Activated naive CD8-positive, alpha-beta T cell treated with anti-CD3 and anti-CD28 coated beads for 36 hours (primary cell): ENCODE results near the gene KLHL40. TPM values are rescaled to one million over a fixed set of nuclear protein-coding genes. Genes with fewer than 3 reads are reported as not detected.

ENCODE experiments used
- DNase-seq: peaks from one replicate; pipeline ENCODE4 v3.0.0; 2021
- H3K27ac Mint-ChIP-seq: one replicate; pipeline ENCODE4 v1.8.0; 2022; ENCODE audit warnings: mild to moderate bottlenecking, moderate library complexity, mixed read lengths
- H3K27me3 Mint-ChIP-seq: one replicate; pipeline ENCODE4 v1.8.0; 2022; ENCODE audit warnings: mild to moderate bottlenecking, mixed read lengths
- H3K36me3 Mint-ChIP-seq: one replicate; pipeline ENCODE4 v1.8.0; 2021; ENCODE audit warnings: mild to moderate bottlenecking, mixed read lengths
- H3K4me1 Mint-ChIP-seq: one replicate; pipeline ENCODE4 v1.8.0; 2021; ENCODE audit warnings: mixed read lengths
- H3K4me3 Mint-ChIP-seq: one replicate; pipeline ENCODE4 v1.8.0; 2022; ENCODE audit warnings: mild to moderate bottlenecking, moderate library complexity, mixed read lengths
- H3K9me3 Mint-ChIP-seq: one replicate; pipeline ENCODE4 v1.8.0; 2022; ENCODE audit warnings: mixed read lengths
- total RNA-seq, 2 experiments: library from RNA; stranded (reverse); gene quantifications; one replicate each; pipeline ENCODE4 v1.2.3, GENCODE V29; 2021

KLHL40 gene
- total RNA-seq, 2 experiments from 2014 or later = not detected

GRCh38 chr3:42736081-42736480 lies 50.7 kb downstream of the KLHL40 start:
- Mint-ChIP-seq H3K4me1 (no peaks in the 10 kb centered on the region), H3K36me3 (no peaks in the 10 kb centered on the region), H3K27me3 (no peaks in the 10 kb centered on the region), H3K9me3 (no peaks in the 10 kb centered on the region), H3K4me3 (no peak overlapping the region), H3K27ac (no peak overlapping the region)
- DNase-seq = no peak

- no peak for DNase-seq
- Mint-ChIP-seq H3K36me3 (no peaks in the 10 kb centered on the region), H3K9me3 (no peaks in the 10 kb centered on the region), H3K4me1 (no peaks in the 10 kb centered on the region), H3K4me3 (no peak overlapping the region), H3K27ac (no peak overlapping the region), H3K27me3 (no peaks in the 10 kb centered on the region)
Measured at GRCh38 chr3:42736531-42736930, 51.2 kb downstream of the KLHL40 start.

- Mint-ChIP-seq H3K4me1 (peaks cover 2% of the 10 kb centered on the region), H3K9me3 (no peaks in the 10 kb centered on the region), H3K27ac (no peak overlapping the region), H3K27me3 (no peaks in the 10 kb centered on the region), H3K36me3 (no peaks in the 10 kb centered on the region), H3K4me3 (no peak overlapping the region)
- DNase-seq = no peak
Measured at GRCh38 chr3:42739401-42740158, 54.2 kb downstream of the KLHL40 start.

- Mint-ChIP-seq H3K9me3 (no peaks in the 10 kb centered on the region), H3K27me3 (no peaks in the 10 kb centered on the region), H3K27ac (no peak overlapping the region), H3K4me1 (peaks cover 2% of the 10 kb centered on the region), H3K36me3 (no peaks in the 10 kb centered on the region), H3K4me3 (no peak overlapping the region)
- DNase-seq = no peak
Measured at GRCh38 chr3:42741796-42742195, 56.5 kb downstream of the KLHL40 start.

Other genes starting within 250 kb of the KLHL40 start
- 1 to 10 TPM; 6.0 to 6.6 TPM for gene VIPR1, start 182.9 kb upstream of the KLHL40 start, total RNA-seq
- gene SEC22C, start 103.6 kb upstream of the KLHL40 start, total RNA-seq = 10 to 100 TPM; 40.0 to 42.3 TPM
- 10 to 100 TPM; 77.2 to 78.7 TPM for gene SS18L2, start 94.7 kb upstream of the KLHL40 start, total RNA-seq
- 10 to 100 TPM; 43.9 to 52.9 TPM for gene NKTR, start 84.9 kb upstream of the KLHL40 start, total RNA-seq
- under 1 TPM; 0.68 to 0.87 TPM for gene ZBTB47, start 31.8 kb upstream of the KLHL40 start, total RNA-seq
- gene HHATL, start 17.3 kb downstream of the KLHL40 start, total RNA-seq = not detected
- gene CCDC13, start 87.7 kb downstream of the KLHL40 start, total RNA-seq = under 1 TPM in 1 of 2 experiments, not detected in 1; 0.49 TPM
- 10 to 100 TPM; 83.1 to 85.3 TPM for gene HIGD1A, start 119.0 kb downstream of the KLHL40 start, total RNA-seq
- gene ACKR2, start 123.9 kb downstream of the KLHL40 start, total RNA-seq = 1 to 10 TPM; 2.8 to 2.9 TPM
- gene CYP8B1, start 190.3 kb downstream of the KLHL40 start, total RNA-seq = not detected
- gene ZNF662, start 220.6 kb downstream of the KLHL40 start, total RNA-seq = 1 to 10 TPM; 4.9 to 5.3 TPM